ENCODE measurements around the gene MARK1.

DNA sequence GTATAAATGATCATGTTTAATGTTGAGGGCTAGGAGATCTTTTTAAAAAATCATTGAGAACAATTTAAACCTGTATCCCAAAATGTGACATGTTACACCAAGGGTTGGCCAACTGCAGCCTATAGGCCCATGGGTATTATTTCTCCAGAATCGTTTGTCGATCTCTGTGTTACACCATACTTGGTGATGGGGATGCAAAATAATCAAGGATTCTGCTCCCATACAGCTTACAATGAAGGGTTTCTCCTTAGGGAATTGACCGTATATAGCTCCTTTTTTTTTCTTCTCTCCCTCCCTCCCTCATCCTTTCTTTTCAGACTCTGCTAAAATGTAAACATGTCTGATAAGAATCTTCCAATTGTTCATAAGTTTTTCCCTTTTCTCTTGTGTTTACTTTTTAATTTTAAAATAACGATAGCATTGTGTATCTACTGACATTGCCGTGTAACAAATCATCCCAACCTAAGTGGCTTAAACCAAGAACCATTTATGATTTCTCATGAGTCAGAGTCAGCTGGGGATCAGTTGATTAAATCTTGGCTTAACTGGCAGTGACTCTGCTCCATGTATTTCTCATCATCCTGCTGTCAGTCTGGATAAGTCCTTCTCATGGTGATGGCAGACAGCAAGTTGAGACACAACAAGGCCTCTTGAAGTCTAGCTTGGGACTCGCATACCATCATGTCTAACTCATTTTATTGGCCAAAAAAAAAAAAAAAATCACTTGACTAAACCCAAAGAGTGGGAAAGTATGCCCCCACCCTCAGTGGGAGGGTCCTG lies 48.0 kb downstream of the MARK1 start:
- TF ChIP-seq ZNF274 (IDR thresholded peaks at IDR 0.05; ENCODE audit: low read depth, low read length), result no peak
- no peak for TF ChIP-seq YY1 (IDR thresholded peaks at IDR 0.05; ENCODE audit: insufficient read depth, insufficient read length)
- no peak for TF ChIP-seq SUZ12 (IDR thresholded peaks at IDR 0.05; ENCODE audit: extremely low read depth, insufficient read depth, insufficient read length)
